OCI-LY7 (cell line): ENCODE results near the gene PARD3B. TPM values are rescaled to one million over a fixed set of nuclear protein-coding genes. Genes with fewer than 3 reads are reported as not detected.

Experiments used
- BruUV-seq: library from RNA; stranded (reverse); fragments of 400-500 nt; replicated peaks from 2 replicates; lab custom pipeline; 2021; lab: Mats Ljungman, UMichigan
- CTCF ChIA-PET: fragments of 300-600 bp; sonication (Branson Sonifier 250); formaldehyde crosslinking; loops from one replicate; lab custom pipeline; 2022; ENCODE audit warnings: antibody characterized with exemption; ENCODE audit not compliant: unreplicated experiment; lab: Charles Lee
- POLR2A ChIA-PET: fragments of 300-600 bp; sonication (Branson Sonifier 250); formaldehyde crosslinking; loops from one replicate; lab custom pipeline; 2022; ENCODE audit warnings: antibody characterized with exemption; lab: Charles Lee
- DNase-seq: peaks from one replicate; pipeline ENCODE4 v3.0.0-alpha.2; 2015; ENCODE audit warnings: low spot score
- H2AFZ ChIP-seq: fragments of 200-600 bp; sonication (generic), shearing (Covaris generic); 2 replicates; pipeline ENCODE4 v1.6.1; 2014; ENCODE audit warnings: mild to moderate bottlenecking, antibody characterized with exemption, low read length, moderate library complexity
- H3K27ac ChIP-seq: fragments of 200-600 bp; sonication (generic); 2 replicates; pipeline ENCODE4 v1.5.1; 2014; ENCODE audit warnings: mixed run types, low read depth, mild to moderate bottlenecking, moderate library complexity, low read length, inconsistent platforms; ENCODE audit not compliant: poor library complexity, severe bottlenecking
- H3K36me3 ChIP-seq: fragments of 200-600 bp; sonication (generic); 2 replicates; pipeline ENCODE4 v1.6.1; 2014; ENCODE audit warnings: mild to moderate bottlenecking, antibody characterized with exemption, low read length, moderate library complexity, mixed read lengths; ENCODE audit not compliant: insufficient read depth
- H3K4me1 ChIP-seq: fragments of 200-600 bp; sonication (generic); 2 replicates; pipeline ENCODE4 v1.5.1; 2014; ENCODE audit warnings: mild to moderate bottlenecking, low read length; ENCODE audit not compliant: insufficient read depth, poor library complexity, severe bottlenecking
- H3K4me2 ChIP-seq: fragments of 200-600 bp; sonication (generic); 2 replicates; pipeline ENCODE4 v1.6.1; 2014; ENCODE audit warnings: mild to moderate bottlenecking, low read length
- H3K4me3 ChIP-seq: fragments of 200-600 bp; sonication (generic); 2 replicates; pipeline ENCODE4 v1.5.1; 2014; ENCODE audit warnings: mild to moderate bottlenecking, low read depth, low read length; ENCODE audit not compliant: poor library complexity, severe bottlenecking
- H3K79me2 ChIP-seq: fragments of 200-600 bp; sonication (generic); 2 replicates; pipeline ENCODE4 v1.6.1; 2016; ENCODE audit warnings: low read depth, mild to moderate bottlenecking, low read length, moderate library complexity, mixed read lengths; ENCODE audit not compliant: insufficient read depth
- H3K9me2 ChIP-seq: fragments of 200-600 bp; sonication (generic); 2 replicates; pipeline ENCODE4 v1.6.1; 2016; ENCODE audit warnings: mild to moderate bottlenecking, low read length, mixed read lengths; ENCODE audit not compliant: insufficient read depth
- H3K9me3 ChIP-seq: fragments of 200-600 bp; sonication (generic); 2 replicates; pipeline ENCODE4 v1.6.1; 2014; ENCODE audit warnings: mild to moderate bottlenecking, mixed run types, low read length, mixed read lengths
- H4K20me1 ChIP-seq: fragments of 200-600 bp; sonication (generic); 2 replicates; pipeline ENCODE4 v1.6.1; 2014; ENCODE audit warnings: mild to moderate bottlenecking, antibody characterized with exemption, low read length, moderate library complexity, mixed read lengths; ENCODE audit not compliant: insufficient read depth
- EZH2phosphoT487 ChIP-seq: fragments of 200-600 bp; sonication (generic); IDR thresholded peaks from 2 replicates; pipeline ENCODE4 v1.6.1; 2018; ENCODE audit warnings: low read depth, borderline replicate concordance, mild to moderate bottlenecking, mixed run types, antibody characterized with exemption, low read length, moderate library complexity, mixed read lengths
- intact Hi-C: fragments of 100-400 bp; cut with micrococcal nuclease; formaldehyde crosslinking; loops from one replicate; pipeline ENCODE4 v1.10.0; 2022; ENCODE audit not compliant: unreplicated experiment
- total RNA-seq, 2 experiments: library from RNA; depleted of rRNA in 1 of 2; stranded (reverse); fragments of >200 nt in 1 of 2; shearing (Covaris generic) in 1 of 2; gene quantifications; 2 replicates each; pipeline ENCODE4 v1.2.3, GENCODE V29; 2014 to 2022
- TF ChIP-seq, protein P1 (sequence below): fragments of 200-600 bp; sonication (generic); conservative IDR thresholded peaks from 2 replicates; pipeline ENCODE4 v1.5.1; 2014; ENCODE audit warnings: mild to moderate bottlenecking, antibody characterized with exemption, low read length, moderate library complexity, mixed read lengths

Gene PARD3B
- total RNA-seq, 2 experiments from 2014 or later = not detected

DNA sequence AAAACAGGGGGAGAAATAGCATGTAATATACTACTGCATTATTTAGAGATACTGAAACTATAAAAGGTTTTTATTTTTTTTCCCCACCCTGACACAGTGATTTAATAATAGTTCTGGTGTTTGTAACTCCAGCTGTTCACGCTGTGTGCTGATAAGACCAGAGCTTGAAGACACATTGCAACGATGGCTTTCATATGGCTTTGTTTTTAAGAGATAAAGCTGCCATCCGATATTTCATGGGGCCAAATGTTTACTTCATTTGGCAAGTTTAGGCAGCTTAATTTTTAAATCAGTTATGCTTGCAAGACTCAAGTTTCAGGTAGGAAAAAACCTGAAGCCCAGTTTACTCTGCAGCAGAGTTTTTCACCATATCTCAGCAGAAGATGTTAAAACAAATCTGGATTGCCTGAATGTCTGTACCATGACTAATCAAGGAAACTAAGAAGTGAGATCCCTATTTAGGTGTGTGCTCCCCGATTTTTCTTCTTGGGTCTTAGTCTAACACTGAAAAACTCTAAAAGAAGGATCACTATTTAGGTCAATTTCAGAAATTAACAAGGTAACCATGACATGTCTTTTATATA, 508.6 kb downstream of the PARD3B start:
- Histone ChIP-seq H4K20me1 (no peaks in the 10 kb centered on the region), H3K9me3 (no peaks in the 10 kb centered on the region), H3K4me3 (no peak overlapping the region), H3K9me2 (no peaks in the 10 kb centered on the region), H3K4me1 (no peaks in the 10 kb centered on the region), H3K36me3 (no peaks in the 10 kb centered on the region), H3K27ac (no peak overlapping the region), H3K4me2 (no peak overlapping the region), H3K79me2 (no peaks in the 10 kb centered on the region), H2AFZ (no peak overlapping the region)
- ChIA-PET POLR2A (no interaction called here), CTCF (no interaction called here)
- DNase-seq = no peak
- intact Hi-C loops = no loop called here
- TF ChIP-seq, protein P1, sequence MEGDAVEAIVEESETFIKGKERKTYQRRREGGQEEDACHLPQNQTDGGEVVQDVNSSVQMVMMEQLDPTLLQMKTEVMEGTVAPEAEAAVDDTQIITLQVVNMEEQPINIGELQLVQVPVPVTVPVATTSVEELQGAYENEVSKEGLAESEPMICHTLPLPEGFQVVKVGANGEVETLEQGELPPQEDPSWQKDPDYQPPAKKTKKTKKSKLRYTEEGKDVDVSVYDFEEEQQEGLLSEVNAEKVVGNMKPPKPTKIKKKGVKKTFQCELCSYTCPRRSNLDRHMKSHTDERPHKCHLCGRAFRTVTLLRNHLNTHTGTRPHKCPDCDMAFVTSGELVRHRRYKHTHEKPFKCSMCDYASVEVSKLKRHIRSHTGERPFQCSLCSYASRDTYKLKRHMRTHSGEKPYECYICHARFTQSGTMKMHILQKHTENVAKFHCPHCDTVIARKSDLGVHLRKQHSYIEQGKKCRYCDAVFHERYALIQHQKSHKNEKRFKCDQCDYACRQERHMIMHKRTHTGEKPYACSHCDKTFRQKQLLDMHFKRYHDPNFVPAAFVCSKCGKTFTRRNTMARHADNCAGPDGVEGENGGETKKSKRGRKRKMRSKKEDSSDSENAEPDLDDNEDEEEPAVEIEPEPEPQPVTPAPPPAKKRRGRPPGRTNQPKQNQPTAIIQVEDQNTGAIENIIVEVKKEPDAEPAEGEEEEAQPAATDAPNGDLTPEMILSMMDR = no peak
- TF ChIP-seq EZH2phosphoT487 = no peak
- BruUV-seq = no TSS peak

DNA sequence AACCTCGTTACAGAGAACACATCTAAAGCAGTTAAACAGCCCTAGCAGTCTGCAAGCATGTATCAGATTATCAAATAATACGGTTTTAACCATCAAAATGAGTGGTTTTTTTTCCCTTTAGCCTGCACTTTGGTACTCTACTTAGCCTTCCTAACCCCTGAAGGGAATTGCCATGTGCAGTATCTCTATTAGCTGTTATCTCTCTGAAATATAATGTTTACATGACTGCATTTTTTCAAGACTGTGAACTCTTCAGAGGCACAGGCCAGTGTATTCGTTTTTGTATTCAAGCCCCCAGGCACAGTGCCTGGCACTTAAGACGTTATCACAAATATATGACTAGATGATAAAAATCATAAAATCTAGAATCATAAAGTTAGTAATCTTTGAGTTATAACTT, 509.5 kb downstream of the PARD3B start:
- TF ChIP-seq EZH2phosphoT487 = no peak
- TF ChIP-seq, protein P1 = no peak
- H3K4me3 ChIP-seq = no peak overlapping the region
- ChIA-PET POLR2A (no interaction called here), CTCF (no interaction called here)
- H4K20me1 ChIP-seq = no peaks in the 10 kb centered on the region
- DNase-seq = no peak
- H3K79me2 ChIP-seq = no peaks in the 10 kb centered on the region
- H3K9me2 ChIP-seq = no peaks in the 10 kb centered on the region
- intact Hi-C loops = no loop called here
- no TSS peak for BruUV-seq
- H2AFZ ChIP-seq = no peak overlapping the region
- no peak overlapping the region for H3K27ac ChIP-seq
- H3K4me1 ChIP-seq = no peaks in the 10 kb centered on the region
- no peaks in the 10 kb centered on the region for H3K9me3 ChIP-seq
- no peak overlapping the region for H3K4me2 ChIP-seq
- H3K36me3 ChIP-seq = no peaks in the 10 kb centered on the region

DNA sequence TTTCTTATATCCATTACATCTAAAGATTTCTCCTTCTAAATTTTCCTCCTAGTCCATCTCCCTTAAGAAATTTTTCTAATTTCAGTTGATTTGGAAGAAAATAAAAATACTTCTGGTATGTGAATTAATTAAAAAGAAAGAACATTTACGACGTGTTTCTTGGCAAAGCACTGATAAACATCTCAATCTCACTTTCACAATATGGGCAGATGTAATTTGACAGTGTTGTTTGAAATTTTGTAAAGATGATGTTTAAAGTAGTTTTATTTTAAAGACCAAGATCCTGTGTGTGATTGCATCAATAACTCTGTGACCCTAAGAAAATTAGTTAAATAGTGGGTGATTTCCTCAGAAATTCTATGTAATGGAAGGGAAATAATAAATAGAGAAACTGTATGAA, 510.0 kb downstream of the PARD3B start:
- intact Hi-C loops = no loop called here
- POLR2A ChIA-PET = no interaction called here
- no TSS peak for BruUV-seq

More for the DNA sequence above, 510.0 kb downstream of the PARD3B start:
- no peak overlapping the region for H3K4me3 ChIP-seq
- DNase-seq = no peak
- no peaks in the 10 kb centered on the region for H4K20me1 ChIP-seq
- H3K4me1 ChIP-seq = no peaks in the 10 kb centered on the region
- no peaks in the 10 kb centered on the region for H3K36me3 ChIP-seq
- no peak for TF ChIP-seq EZH2phosphoT487
- TF ChIP-seq, protein P1 = no peak
- H2AFZ ChIP-seq = no peak overlapping the region
- H3K27ac ChIP-seq = no peak overlapping the region
- H3K9me2 ChIP-seq = no peaks in the 10 kb centered on the region
- CTCF ChIA-PET = no interaction called here
- no peaks in the 10 kb centered on the region for H3K79me2 ChIP-seq
- no peak overlapping the region for H3K4me2 ChIP-seq
- H3K9me3 ChIP-seq = no peaks in the 10 kb centered on the region
